HepG2 (cell line): ENCODE measurements around the gene PAXIP1. TPM values are rescaled to one million over a fixed set of nuclear protein-coding genes. Genes with fewer than 3 reads are reported as not detected.

Experiments used
- BHLHE40 ChIP-seq: IDR thresholded peaks from 2 replicates; pipeline ENCODE4 v1.6.1; 2011; ENCODE audit warnings: low read length, improper control_type of control experiment
- FOXP1 ChIP-seq, 2 experiments: fragments of 450-650 bp in 1 of 2; IDR thresholded peaks; 2 replicates each; pipeline ENCODE4 v1.6.1; 2017 to 2018; ENCODE audit warnings: antibody characterized with exemption in 1 of 2
- SIN3A ChIP-seq: IDR thresholded peaks from 2 replicates; pipeline ENCODE4 v1.6.1; 2011; ENCODE audit warnings: low read depth, mild to moderate bottlenecking, control low read depth, low read length, borderline replicate concordance
- ZC3H13 ChIP-seq: sonication (generic); formaldehyde crosslinking; IDR thresholded peaks from 2 replicates; pipeline ENCODE4 v1.8.1; 2023; ENCODE audit warnings: mild to moderate bottlenecking, missing genetic modification reagents, moderate library complexity
- polyA plus RNA-seq, 8 experiments: library from polyadenylated mRNA; depleted of rRNA in 3 of 8; stranded (reverse) in 7 of 8; unstranded in 1 of 8; fragments of >200 nt; fragmentation: Illumina TruSeq in 4 of 8; extraction: Trizol in 4 of 8; gene quantifications; 2 replicates each; pipeline versions ENCODE4 v1.2.1 to v1.2.3, GENCODE V29; 2011 to 2016; ENCODE audit warnings: low read depth in 4 of 8, missing spikeins in 1 of 8, mixed read lengths in 1 of 8; ENCODE audit not compliant: insufficient read depth in 1 of 8
- total RNA-seq, 5 experiments: library from RNA; depleted of rRNA; stranded (reverse); fragments of >200 nt; fragmentation: Illumina TruSeq; extraction: Trizol; gene quantifications; 2 replicates each; pipeline ENCODE4 v1.2.3, GENCODE V29; 2016; ENCODE audit warnings: low read depth in 1 of 5
- TF ChIP-seq, protein P1 (sequence below): sonication (generic); formaldehyde crosslinking; IDR thresholded peaks from 2 replicates; pipeline ENCODE4 v1.5.0; 2020; ENCODE audit warnings: mild to moderate bottlenecking, missing genetic modification reagents
- TF ChIP-seq, protein P2 (sequence below): sonication (generic); formaldehyde crosslinking; IDR thresholded peaks from 2 replicates; pipeline ENCODE4 v1.4.0; 2020; ENCODE audit warnings: mild to moderate bottlenecking, missing genetic modification reagents
- TF ChIP-seq, protein P3 (sequence below): sonication (generic); formaldehyde crosslinking; IDR thresholded peaks from 2 replicates; pipeline ENCODE4 v1.8.1; 2023; ENCODE audit warnings: mild to moderate bottlenecking, missing genetic modification reagents
- TF ChIP-seq, protein P4 (sequence below): sonication (generic); formaldehyde crosslinking; IDR thresholded peaks from 2 replicates; pipeline ENCODE4 v1.8.1; 2023; ENCODE audit warnings: mild to moderate bottlenecking, missing genetic modification reagents

Gene PAXIP1
- total and polyA plus RNA-seq, 2 of the 13 experiments (the other 11 are each of a cell fraction or from before 2014, with no cell fraction given) = 11.6 to 16.2 TPM

DNA sequence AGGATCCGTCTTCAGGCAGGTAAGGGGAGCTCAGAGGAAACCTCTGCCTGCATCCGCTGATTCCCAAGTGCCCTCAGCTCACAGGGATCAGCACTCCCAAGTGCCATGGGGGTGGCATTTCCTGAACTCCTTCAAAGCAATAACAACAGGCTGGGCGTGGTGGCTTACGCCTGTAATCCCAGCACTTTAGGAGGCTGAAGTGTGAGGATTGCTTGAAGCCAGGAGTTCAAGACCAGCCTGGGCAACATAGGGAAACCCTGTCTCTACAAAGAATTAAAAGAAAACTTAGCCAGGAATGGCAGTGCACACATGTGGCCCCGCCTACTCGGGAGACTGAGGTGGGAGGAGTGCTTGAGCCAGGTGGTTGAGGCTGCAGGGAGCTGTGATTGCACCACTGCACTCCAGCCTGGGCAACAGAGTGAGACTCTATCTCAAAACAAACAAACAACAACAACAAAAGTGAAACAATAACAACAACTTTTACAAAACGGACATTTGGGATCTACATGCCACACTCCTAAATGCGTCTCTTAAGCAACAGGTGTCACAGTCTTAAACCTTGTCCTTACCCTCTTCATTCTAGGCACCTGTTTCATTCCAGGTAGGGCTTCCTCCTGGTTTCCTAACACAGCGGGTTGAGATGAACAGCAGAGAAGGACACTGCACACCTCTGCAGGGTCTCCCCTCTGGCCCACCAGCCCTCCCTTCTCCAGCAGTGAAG, 73.8 kb downstream of the PAXIP1 start (continued):
- TF ChIP-seq, protein P1, sequence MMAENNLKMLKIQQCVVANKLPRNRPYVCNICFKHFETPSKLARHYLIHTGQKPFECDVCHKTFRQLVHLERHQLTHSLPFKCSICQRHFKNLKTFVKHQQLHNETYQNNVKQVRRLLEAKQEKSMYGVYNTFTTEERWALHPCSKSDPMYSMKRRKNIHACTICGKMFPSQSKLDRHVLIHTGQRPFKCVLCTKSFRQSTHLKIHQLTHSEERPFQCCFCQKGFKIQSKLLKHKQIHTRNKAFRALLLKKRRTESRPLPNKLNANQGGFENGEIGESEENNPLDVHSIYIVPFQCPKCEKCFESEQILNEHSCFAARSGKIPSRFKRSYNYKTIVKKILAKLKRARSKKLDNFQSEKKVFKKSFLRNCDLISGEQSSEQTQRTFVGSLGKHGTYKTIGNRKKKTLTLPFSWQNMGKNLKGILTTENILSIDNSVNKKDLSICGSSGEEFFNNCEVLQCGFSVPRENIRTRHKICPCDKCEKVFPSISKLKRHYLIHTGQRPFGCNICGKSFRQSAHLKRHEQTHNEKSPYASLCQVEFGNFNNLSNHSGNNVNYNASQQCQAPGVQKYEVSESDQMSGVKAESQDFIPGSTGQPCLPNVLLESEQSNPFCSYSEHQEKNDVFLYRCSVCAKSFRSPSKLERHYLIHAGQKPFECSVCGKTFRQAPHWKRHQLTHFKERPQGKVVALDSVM (CRISPR knock-in tag) = peak; percentile 46; the same call in 1 of the 2 replicates
- TF ChIP-seq BHLHE40 (no peak), FOXP1 (IDR thresholded peaks at IDR 0.05) (peak; percentile 65), FOXP1 (CRISPR knock-in tag; IDR thresholded peaks at IDR 0.05) (no peak), SIN3A (no peak), ZC3H13 (CRISPR knock-in tag) (no peak)
- TF ChIP-seq, protein P2, sequence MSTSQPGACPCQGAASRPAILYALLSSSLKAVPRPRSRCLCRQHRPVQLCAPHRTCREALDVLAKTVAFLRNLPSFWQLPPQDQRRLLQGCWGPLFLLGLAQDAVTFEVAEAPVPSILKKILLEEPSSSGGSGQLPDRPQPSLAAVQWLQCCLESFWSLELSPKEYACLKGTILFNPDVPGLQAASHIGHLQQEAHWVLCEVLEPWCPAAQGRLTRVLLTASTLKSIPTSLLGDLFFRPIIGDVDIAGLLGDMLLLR (CRISPR knock-in tag) = 0 out of 2 replicates have a peak, but pooled peaks have one; percentile 28
- TF ChIP-seq, protein P3, sequence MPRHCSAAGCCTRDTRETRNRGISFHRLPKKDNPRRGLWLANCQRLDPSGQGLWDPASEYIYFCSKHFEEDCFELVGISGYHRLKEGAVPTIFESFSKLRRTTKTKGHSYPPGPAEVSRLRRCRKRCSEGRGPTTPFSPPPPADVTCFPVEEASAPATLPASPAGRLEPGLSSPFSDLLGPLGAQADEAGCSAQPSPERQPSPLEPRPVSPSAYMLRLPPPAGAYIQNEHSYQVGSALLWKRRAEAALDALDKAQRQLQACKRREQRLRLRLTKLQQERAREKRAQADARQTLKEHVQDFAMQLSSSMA = no peak
- TF ChIP-seq, protein P4, sequence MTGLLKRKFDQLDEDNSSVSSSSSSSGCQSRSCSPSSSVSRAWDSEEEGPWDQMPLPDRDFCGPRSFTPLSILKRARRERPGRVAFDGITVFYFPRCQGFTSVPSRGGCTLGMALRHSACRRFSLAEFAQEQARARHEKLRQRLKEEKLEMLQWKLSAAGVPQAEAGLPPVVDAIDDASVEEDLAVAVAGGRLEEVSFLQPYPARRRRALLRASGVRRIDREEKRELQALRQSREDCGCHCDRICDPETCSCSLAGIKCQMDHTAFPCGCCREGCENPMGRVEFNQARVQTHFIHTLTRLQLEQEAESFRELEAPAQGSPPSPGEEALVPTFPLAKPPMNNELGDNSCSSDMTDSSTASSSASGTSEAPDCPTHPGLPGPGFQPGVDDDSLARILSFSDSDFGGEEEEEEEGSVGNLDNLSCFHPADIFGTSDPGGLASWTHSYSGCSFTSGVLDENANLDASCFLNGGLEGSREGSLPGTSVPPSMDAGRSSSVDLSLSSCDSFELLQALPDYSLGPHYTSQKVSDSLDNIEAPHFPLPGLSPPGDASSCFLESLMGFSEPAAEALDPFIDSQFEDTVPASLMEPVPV (CRISPR knock-in tag) = 0 out of 2 replicates have a peak, but pooled peaks have one; percentile 42
